IMR-90 (cell line): ENCODE data around the gene ABCA8. TPM values are rescaled to one million over a fixed set of nuclear protein-coding genes. Genes with fewer than 3 reads are reported as not detected.
"Not testable (repeated sequence)": the region's sequence is repeated elsewhere in the genome, so short reads cannot be mapped to it uniquely, and the experiment has no call there.

ENCODE experiments used
- ATAC-seq: fragments of 200-7000 bp; cut with Tn5 transposase; 2 replicates; pipeline ENCODE4 v1.9.1; 2020; ENCODE audit warnings: low read depth, mild to moderate bottlenecking, moderate library complexity
- BruUV-seq: library from RNA; stranded (reverse); fragments of 400-500 nt; replicated peaks from 2 replicates; lab custom pipeline; 2021; lab: Mats Ljungman, UMichigan
- CTCF ChIA-PET: fragments of 300-600 bp; formaldehyde crosslinking; extraction: SDS; loops from one replicate; lab custom pipeline; 2021; ENCODE audit warnings: antibody characterized with exemption; lab: Yijun Ruan, JAX
- POLR2A ChIA-PET: fragments of 300-600 bp; sonication (Branson Sonifier 250); formaldehyde crosslinking; loops from one replicate; lab custom pipeline; 2022; ENCODE audit warnings: antibody characterized with exemption; ENCODE audit not compliant: unreplicated experiment; lab: Charles Lee
- DNase-seq: peaks from one replicate; pipeline ENCODE4 v3.0.0; 2013
- H2AFZ ChIP-seq: replicated peaks from 2 replicates; pipeline ENCODE3; 2013; ENCODE audit warnings: low read length, mild to moderate bottlenecking; ENCODE audit not compliant: poor library complexity
- H2AK5ac ChIP-seq: 2 replicates; pipeline ENCODE4 v1.6.1; 2013; ENCODE audit warnings: low read depth, low read length, inconsistent platforms
- H2AK9ac ChIP-seq: replicated peaks from 2 replicates; pipeline ENCODE3; 2013; ENCODE audit warnings: mild to moderate bottlenecking, low read depth, low read length, moderate library complexity; ENCODE audit not compliant: poor library complexity
- H2BK120ac ChIP-seq: 2 replicates; pipeline ENCODE4 v1.6.1; 2013; ENCODE audit warnings: low read depth, low read length, inconsistent platforms
- H2BK15ac ChIP-seq: 3 replicates; pipeline ENCODE4 v1.6.1; 2013; ENCODE audit warnings: low read depth, low read length, inconsistent platforms
- H2BK20ac ChIP-seq: 2 replicates; pipeline ENCODE4 v1.6.1; 2013; ENCODE audit warnings: low read depth, mild to moderate bottlenecking, inconsistent platforms, low read length, moderate library complexity
- H2BK5ac ChIP-seq: 2 replicates; pipeline ENCODE4 v1.6.1; 2013; ENCODE audit warnings: mild to moderate bottlenecking, low read depth, low read length, inconsistent platforms; ENCODE audit not compliant: poor library complexity, severe bottlenecking
- H3K14ac ChIP-seq: replicated peaks from 2 replicates; pipeline ENCODE4 v1.6.1; 2013; ENCODE audit warnings: low read depth, low read length, inconsistent platforms
- H3K18ac ChIP-seq: 2 replicates; pipeline ENCODE4 v1.6.1; 2013; ENCODE audit warnings: low read depth, low read length, control low read depth
- H3K23ac ChIP-seq: 2 replicates; pipeline ENCODE4 v1.6.1; 2013; ENCODE audit warnings: low read depth, low read length, inconsistent platforms
- H3K27ac ChIP-seq: 2 replicates; pipeline ENCODE4 v1.5.1; 2013; ENCODE audit warnings: mild to moderate bottlenecking, control low read depth, low read length; ENCODE audit not compliant: insufficient read depth
- H3K27me3 ChIP-seq: 2 replicates; pipeline ENCODE4 v1.6.1; 2013; ENCODE audit warnings: low read length; ENCODE audit not compliant: control insufficient read depth, insufficient read depth
- H3K36me3 ChIP-seq: 2 replicates; pipeline ENCODE4 v1.6.1; 2013; ENCODE audit warnings: low read length, mixed read lengths; ENCODE audit not compliant: control insufficient read depth, insufficient read depth
- H3K4ac ChIP-seq: 2 replicates; pipeline ENCODE4 v1.6.1; 2013; ENCODE audit warnings: low read depth, low read length, inconsistent platforms
- H3K4me1 ChIP-seq: 2 replicates; pipeline ENCODE4 v1.6.1; 2013; ENCODE audit warnings: low read length, mixed read lengths; ENCODE audit not compliant: control insufficient read depth, insufficient read depth
- H3K4me2 ChIP-seq: 2 replicates; pipeline ENCODE4 v1.6.1; 2013; ENCODE audit warnings: low read depth, mild to moderate bottlenecking, control low read depth, low read length, moderate library complexity
- H3K4me3 ChIP-seq: 2 replicates; pipeline ENCODE4 v1.5.1; 2013; ENCODE audit warnings: low read depth, mild to moderate bottlenecking, control low read depth, low read length, moderate library complexity; ENCODE audit not compliant: insufficient read depth
- H3K56ac ChIP-seq: 2 replicates; pipeline ENCODE4 v1.6.1; 2013; ENCODE audit warnings: low read length, inconsistent platforms; ENCODE audit not compliant: insufficient read depth; ENCODE audit errors: extremely low read depth
- H3K79me1 ChIP-seq, 2 experiments: 2 replicates each; pipeline ENCODE4 v1.6.1; 2013; ENCODE audit warnings: low read length in 2 of 2, inconsistent platforms in 1 of 2, low read depth in 1 of 2
- H3K9ac ChIP-seq: 2 replicates; pipeline ENCODE4 v1.6.1; 2013; ENCODE audit warnings: low read depth, low read length, control low read depth
- H3K9me1 ChIP-seq: 2 replicates; pipeline ENCODE4 v1.6.1; 2013; ENCODE audit warnings: low read length, inconsistent platforms; ENCODE audit not compliant: insufficient read depth
- H3K9me3 ChIP-seq: 2 replicates; pipeline ENCODE4 v1.6.1; 2013; ENCODE audit warnings: low read length; ENCODE audit not compliant: control insufficient read depth, insufficient read depth
- H4K20me1 ChIP-seq: 2 replicates; pipeline ENCODE4 v1.6.1; 2013; ENCODE audit warnings: low read length, inconsistent platforms; ENCODE audit not compliant: insufficient read depth
- H4K5ac ChIP-seq: 2 replicates; pipeline ENCODE4 v1.6.1; 2013; ENCODE audit warnings: mild to moderate bottlenecking, low read depth, low read length, control low read depth
- H4K8ac ChIP-seq, 2 experiments: 2 replicates each; pipeline ENCODE4 v1.6.1; 2013; ENCODE audit warnings: low read depth in 2 of 2, low read length in 2 of 2, control low read depth in 1 of 2, inconsistent platforms in 1 of 2
- H4K91ac ChIP-seq: 2 replicates; pipeline ENCODE4 v1.6.1; 2013; ENCODE audit warnings: low read depth, low read length, inconsistent platforms; ENCODE audit not compliant: insufficient read depth
- WGBS, 2 experiments: methylation state at CpG; one replicate each; pipeline versions ENCODE4 v1.1.5 to v1.1.7; 2013; ENCODE audit warnings: missing lambda C conversion rate in 2 of 2; ENCODE audit not compliant: insufficient read length in 1 of 2; ENCODE audit errors: extremely low coverage in 2 of 2; 5-methylcytosine and 5-hydroxymethylcytosine counted together
- dilution Hi-C: fragments of 300-500 bp; cut with HindIII; formaldehyde crosslinking; loops from one replicate; pipeline ENCODE4 v1.14.3; 2018; ENCODE audit warnings: low sequenced_read_pairs; ENCODE audit not compliant: unreplicated experiment
- in situ Hi-C: fragments of 300-500 bp; cut with MboI; formaldehyde crosslinking; loops from 3 replicates; pipeline ENCODE4 v1.14.3; 2019; ENCODE audit warnings: low sequenced_read_pairs, inconsistent platforms, mixed read lengths
- intact Hi-C: fragments of 100-400 bp; cut with micrococcal nuclease; formaldehyde crosslinking; loops from 2 replicates; pipeline ENCODE4 v1.10.0; 2022
- polyA plus RNA-seq, 3 experiments: library from polyadenylated mRNA; depleted of rRNA; stranded (reverse); fragments of >200 nt; gene quantifications; 2 replicates each; pipeline ENCODE4 v1.2.3, GENCODE V29; 2012; ENCODE audit warnings: low replicate concordance in 1 of 3
- total RNA-seq: library from RNA; depleted of rRNA; stranded (reverse); fragments of >200 nt; gene quantifications from 2 replicates; pipeline ENCODE4 v1.2.3, GENCODE V29; 2012

The ABCA8 gene
- total and polyA plus RNA-seq, 2 of the 4 experiments (the other 2 are of a cell fraction), result 1.8 TPM

DNA sequence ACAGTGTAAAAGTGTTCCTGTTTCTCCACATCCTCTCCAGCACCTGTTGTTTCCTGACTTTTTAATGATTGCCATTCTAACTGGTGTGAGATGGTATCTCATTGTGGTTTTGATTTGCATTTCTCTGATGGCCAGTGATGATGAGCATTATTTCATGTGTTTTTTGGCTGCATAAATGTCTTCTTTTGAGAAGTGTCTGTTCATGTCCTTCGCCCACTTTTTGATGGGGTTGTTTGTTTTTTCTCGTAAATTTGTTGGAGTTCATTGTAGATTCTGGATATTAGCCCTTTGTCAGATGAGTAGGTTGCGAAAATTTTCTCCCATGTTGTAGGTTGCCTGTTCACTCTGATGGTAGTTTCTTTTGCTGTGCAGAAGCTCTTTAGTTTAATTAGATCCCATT, 44.6 kb upstream of the ABCA8 start:
- dilution Hi-C loops, BruUV-seq, H3K4me2 ChIP-seq: not testable (repeated sequence)

More for the DNA sequence above, 44.6 kb upstream of the ABCA8 start:
- H3K27me3 ChIP-seq, H2BK120ac ChIP-seq, H3K23ac ChIP-seq, H3K9ac ChIP-seq, H3K9me1 ChIP-seq, DNase-seq, ATAC-seq, H3K4me3 ChIP-seq, H2BK5ac ChIP-seq, H3K14ac ChIP-seq, in situ Hi-C loops, H3K56ac ChIP-seq, H4K20me1 ChIP-seq, H2AK9ac ChIP-seq, H3K9me3 ChIP-seq, POLR2A ChIA-PET, H4K5ac ChIP-seq, H3K4me1 ChIP-seq, H2BK20ac ChIP-seq, H4K91ac ChIP-seq, H3K36me3 ChIP-seq, H3K4ac ChIP-seq, H2BK15ac ChIP-seq, H3K18ac ChIP-seq, H2AFZ ChIP-seq, CTCF ChIA-PET, H3K27ac ChIP-seq, H4K8ac ChIP-seq, H3K79me1 ChIP-seq, H2AK5ac ChIP-seq, intact Hi-C loops: not testable (repeated sequence)
- no CpG with 5 or more reads among the region's 3 CpGs for WGBS, 2 experiments
